WTC11 (cell line): ENCODE results near the gene TMEM45B.

Experiments used
- TF ChIP-seq, protein P1 (sequence below): fragments of 250-450 bp; sonication (Bioruptor Pico); IDR thresholded peaks from 2 replicates; pipeline ENCODE4 v1.8.0; 2021; ENCODE audit warnings: mild to moderate bottlenecking
- TF ChIP-seq, protein P2 (sequence below): sonication (generic); formaldehyde crosslinking; IDR thresholded peaks from 2 replicates; pipeline ENCODE4 v1.8.0; 2022; ENCODE audit warnings: mild to moderate bottlenecking, missing genetic modification reagents

GRCh38 chr11:129880311-129880710, 64.7 kb downstream of the TMEM45B start:
- TF ChIP-seq, protein P1, sequence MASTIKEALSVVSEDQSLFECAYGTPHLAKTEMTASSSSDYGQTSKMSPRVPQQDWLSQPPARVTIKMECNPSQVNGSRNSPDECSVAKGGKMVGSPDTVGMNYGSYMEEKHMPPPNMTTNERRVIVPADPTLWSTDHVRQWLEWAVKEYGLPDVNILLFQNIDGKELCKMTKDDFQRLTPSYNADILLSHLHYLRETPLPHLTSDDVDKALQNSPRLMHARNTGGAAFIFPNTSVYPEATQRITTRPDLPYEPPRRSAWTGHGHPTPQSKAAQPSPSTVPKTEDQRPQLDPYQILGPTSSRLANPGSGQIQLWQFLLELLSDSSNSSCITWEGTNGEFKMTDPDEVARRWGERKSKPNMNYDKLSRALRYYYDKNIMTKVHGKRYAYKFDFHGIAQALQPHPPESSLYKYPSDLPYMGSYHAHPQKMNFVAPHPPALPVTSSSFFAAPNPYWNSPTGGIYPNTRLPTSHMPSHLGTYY: no peak
- TF ChIP-seq, protein P2, sequence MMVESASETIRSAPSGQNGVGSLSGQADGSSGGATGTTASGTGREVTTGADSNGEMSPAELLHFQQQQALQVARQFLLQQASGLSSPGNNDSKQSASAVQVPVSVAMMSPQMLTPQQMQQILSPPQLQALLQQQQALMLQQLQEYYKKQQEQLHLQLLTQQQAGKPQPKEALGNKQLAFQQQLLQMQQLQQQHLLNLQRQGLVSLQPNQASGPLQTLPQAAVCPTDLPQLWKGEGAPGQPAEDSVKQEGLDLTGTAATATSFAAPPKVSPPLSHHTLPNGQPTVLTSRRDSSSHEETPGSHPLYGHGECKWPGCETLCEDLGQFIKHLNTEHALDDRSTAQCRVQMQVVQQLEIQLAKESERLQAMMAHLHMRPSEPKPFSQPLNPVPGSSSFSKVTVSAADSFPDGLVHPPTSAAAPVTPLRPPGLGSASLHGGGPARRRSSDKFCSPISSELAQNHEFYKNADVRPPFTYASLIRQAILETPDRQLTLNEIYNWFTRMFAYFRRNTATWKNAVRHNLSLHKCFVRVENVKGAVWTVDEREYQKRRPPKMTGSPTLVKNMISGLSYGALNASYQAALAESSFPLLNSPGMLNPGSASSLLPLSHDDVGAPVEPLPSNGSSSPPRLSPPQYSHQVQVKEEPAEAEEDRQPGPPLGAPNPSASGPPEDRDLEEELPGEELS (CRISPR knock-in tag): no peak
